ENCODE data around the gene YAF2. TPM values are rescaled to one million over a fixed set of nuclear protein-coding genes. Genes with fewer than 3 reads are reported as not detected.

YAF2 gene
- total and polyA plus RNA-seq, 2 donors (not counting 1 experiment from before 2014, with no cell fraction given): 11.6 to 41.9 TPM

DNA sequence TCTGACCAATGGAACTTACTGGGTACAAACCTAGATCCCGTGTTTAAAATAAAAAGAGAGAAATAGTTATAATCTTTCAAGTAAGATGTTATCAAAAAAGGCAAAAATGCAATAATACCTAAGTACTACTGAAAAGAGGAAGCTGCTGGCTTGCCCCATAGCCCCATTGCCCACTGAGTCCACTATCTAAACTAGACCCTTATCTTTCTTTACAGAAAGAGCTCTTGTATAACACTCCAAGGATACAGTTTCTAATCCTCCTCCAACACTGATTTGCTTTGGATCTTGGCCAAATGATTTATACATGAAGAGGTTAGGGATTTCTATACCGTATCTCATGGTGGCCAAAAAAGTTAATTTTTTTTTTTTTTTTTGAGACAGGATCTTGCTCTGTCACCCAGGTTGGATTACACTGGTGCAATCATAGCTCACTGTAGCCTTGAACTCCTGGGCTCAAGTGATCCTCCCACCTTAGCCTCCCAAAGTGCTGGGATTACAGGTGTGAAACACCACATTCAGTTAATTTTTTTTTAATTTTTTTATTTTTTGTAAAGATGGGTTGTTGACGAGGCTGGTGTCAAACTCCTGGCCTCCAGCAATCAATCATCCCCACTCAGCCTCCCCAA, 96.0 kb downstream of the YAF2 start:
- H3K9me3 ChIP-seq (ENCODE audit: control extremely low read depth in 1 of 3, control insufficient read depth in 2 of 3, insufficient read depth in 1 of 3, low read length in 2 of 3): no peaks in the 10 kb centered on the region
- no peak overlapping the region for H3K4me3 Mint-ChIP-seq
- CTCF ChIA-PET: interaction anchor here (0.7 kb wide), 1 partner anchor 1989 kb away, joined by 3 read pairs; no protein-coding TSS in a partner anchor
- H3K4me3 ChIP-seq (ENCODE audit: control extremely low read depth in 1 of 5, extremely low read depth in 1 of 5, insufficient read depth in 1 of 5, low read depth in 2 of 5, low read length in 4 of 5): no peak overlapping the region
- no peaks in the 10 kb centered on the region for H4K20me1 ChIP-seq (ENCODE audit: control insufficient read depth, insufficient read depth, low read length, poor library complexity, severe bottlenecking)
- no peak overlapping the region for H3K27ac ChIP-seq (ENCODE audit: low read length in 2 of 2)
- no CpG with 5 or more reads among the region's 3 CpGs for WGBS (ENCODE audit: insufficient coverage)
- ATAC-seq (ENCODE audit: low read depth) (no peak), DNase-seq (no peak)
- no peak overlapping the region for H3K9ac ChIP-seq (ENCODE audit: low read length)
- H3K27me3 ChIP-seq (replicated peaks in 1 of 4; ENCODE audit: control extremely low read depth in 1 of 4, control insufficient read depth in 3 of 4, insufficient read depth in 4 of 4, low read length in 3 of 4): no peaks in the 10 kb centered on the region
- H3K4me1 Mint-ChIP-seq: peaks cover 48% of the 10 kb centered on the region
- H3K27me3 Mint-ChIP-seq: no peaks in the 10 kb centered on the region
- H3K79me2 ChIP-seq (ENCODE audit: control insufficient read depth, insufficient read depth, low read length): peaks cover 67% of the 10 kb centered on the region
- no peak for TF ChIP-seq EZH2 (IDR thresholded peaks at IDR 0.05; ENCODE audit: borderline replicate concordance, insufficient read depth, low read depth, low read length, poor library complexity, severe bottlenecking)
- TF ChIP-seq, protein P1, sequence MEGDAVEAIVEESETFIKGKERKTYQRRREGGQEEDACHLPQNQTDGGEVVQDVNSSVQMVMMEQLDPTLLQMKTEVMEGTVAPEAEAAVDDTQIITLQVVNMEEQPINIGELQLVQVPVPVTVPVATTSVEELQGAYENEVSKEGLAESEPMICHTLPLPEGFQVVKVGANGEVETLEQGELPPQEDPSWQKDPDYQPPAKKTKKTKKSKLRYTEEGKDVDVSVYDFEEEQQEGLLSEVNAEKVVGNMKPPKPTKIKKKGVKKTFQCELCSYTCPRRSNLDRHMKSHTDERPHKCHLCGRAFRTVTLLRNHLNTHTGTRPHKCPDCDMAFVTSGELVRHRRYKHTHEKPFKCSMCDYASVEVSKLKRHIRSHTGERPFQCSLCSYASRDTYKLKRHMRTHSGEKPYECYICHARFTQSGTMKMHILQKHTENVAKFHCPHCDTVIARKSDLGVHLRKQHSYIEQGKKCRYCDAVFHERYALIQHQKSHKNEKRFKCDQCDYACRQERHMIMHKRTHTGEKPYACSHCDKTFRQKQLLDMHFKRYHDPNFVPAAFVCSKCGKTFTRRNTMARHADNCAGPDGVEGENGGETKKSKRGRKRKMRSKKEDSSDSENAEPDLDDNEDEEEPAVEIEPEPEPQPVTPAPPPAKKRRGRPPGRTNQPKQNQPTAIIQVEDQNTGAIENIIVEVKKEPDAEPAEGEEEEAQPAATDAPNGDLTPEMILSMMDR (IDR thresholded peaks at IDR 0.05): no peak
- POLR2A ChIA-PET: interaction anchor here (0.7 kb wide), 2 partner anchors 189 to 224 kb away, joined by 3 to 4 read pairs; no protein-coding TSS in a partner anchor
- no peak overlapping the region for H3K27ac Mint-ChIP-seq
- intact Hi-C loops (cut with micrococcal nuclease): loop anchor here (5.0 to 10.0 kb wide), 3 partner anchors 45 to 1693 kb away; partner anchors contain the start of gene TMEM117
- no peaks in the 10 kb centered on the region for H3K36me3 ChIP-seq (replicated peaks in 1 of 2; ENCODE audit: control extremely low read depth in 1 of 2, control insufficient read depth in 1 of 2, extremely low read depth in 1 of 2, insufficient read depth in 2 of 2, low read length in 1 of 2)
- H2AFZ ChIP-seq (ENCODE audit: insufficient read depth, low read depth, low read length, poor library complexity, severe bottlenecking): no peak overlapping the region
- H3K4me2 ChIP-seq (replicated peaks; ENCODE audit: low read depth, low read length, poor library complexity, severe bottlenecking): no peak overlapping the region
- no peaks in the 10 kb centered on the region for H3K9me3 Mint-ChIP-seq (ENCODE audit: insufficient read depth)
- peaks cover 21 to 27% of the 10 kb centered on the region in 2 donors for H3K4me1 ChIP-seq (ENCODE audit: control insufficient read depth in 2 of 2, insufficient read depth in 2 of 2, low read length in 2 of 2)

DNA sequence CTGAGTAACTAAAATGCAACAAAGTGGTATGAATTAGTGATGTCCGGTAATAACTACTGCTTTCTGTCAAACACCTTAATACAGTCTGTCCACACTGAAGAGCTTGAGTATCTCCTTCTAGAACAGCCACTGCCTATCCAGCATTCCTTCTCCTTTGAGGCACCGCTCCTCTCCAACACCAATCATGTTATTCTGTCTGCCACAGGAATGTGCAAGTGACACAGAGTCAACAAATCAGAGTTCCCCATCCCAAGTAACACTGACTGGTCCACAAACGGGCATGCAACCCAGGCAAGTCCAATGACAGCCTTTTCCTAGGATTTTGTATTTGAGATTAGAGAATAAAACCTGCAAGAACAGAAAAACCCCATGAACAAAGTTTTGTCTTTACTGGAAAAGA, 97.1 kb downstream of the YAF2 start:
- CTCF ChIA-PET: interaction anchor here (0.7 kb wide), 1 partner anchor 1549 kb away, joined by 3 read pairs; no protein-coding TSS in a partner anchor
- intact Hi-C loops (cut with micrococcal nuclease): loop anchor here (5.0 to 10.0 kb wide), 3 partner anchors 44 to 1694 kb away; partner anchors contain the start of gene TMEM117
- no peak overlapping the region for H3K4me3 Mint-ChIP-seq

More for the DNA sequence above, 97.1 kb downstream of the YAF2 start:
- peaks cover 10% of the 10 kb centered on the region for H4K20me1 ChIP-seq (ENCODE audit: control insufficient read depth, insufficient read depth, low read length, poor library complexity, severe bottlenecking)
- no peak overlapping the region for H2AFZ ChIP-seq (ENCODE audit: insufficient read depth, low read depth, low read length, poor library complexity, severe bottlenecking)
- H3K79me2 ChIP-seq (ENCODE audit: control insufficient read depth, insufficient read depth, low read length): peaks cover 79% of the 10 kb centered on the region
- DNase-seq (no peak), ATAC-seq (ENCODE audit: low read depth) (no peak)
- no peaks in the 10 kb centered on the region for H3K36me3 ChIP-seq (replicated peaks in 1 of 2; ENCODE audit: control extremely low read depth in 1 of 2, control insufficient read depth in 1 of 2, extremely low read depth in 1 of 2, insufficient read depth in 2 of 2, low read length in 1 of 2)
- no peaks in the 10 kb centered on the region for H3K9me3 ChIP-seq (ENCODE audit: control extremely low read depth in 1 of 3, control insufficient read depth in 2 of 3, insufficient read depth in 1 of 3, low read length in 2 of 3)
- 100% methylated on average over 1 of the region's 3 CpGs for WGBS (ENCODE audit: insufficient coverage)
- Mint-ChIP-seq H3K27me3 (no peaks in the 10 kb centered on the region), H3K4me1 (peaks cover 51% of the 10 kb centered on the region), H3K27ac (no peak overlapping the region), H3K9me3 (ENCODE audit: insufficient read depth) (no peaks in the 10 kb centered on the region)
- no peak for TF ChIP-seq EZH2 (IDR thresholded peaks at IDR 0.05; ENCODE audit: borderline replicate concordance, insufficient read depth, low read depth, low read length, poor library complexity, severe bottlenecking)
- TF ChIP-seq, protein P1 (IDR thresholded peaks at IDR 0.05): no peak
- H3K9ac ChIP-seq (ENCODE audit: low read length): no peak overlapping the region
- H3K4me3 ChIP-seq (ENCODE audit: control extremely low read depth in 1 of 5, extremely low read depth in 1 of 5, insufficient read depth in 1 of 5, low read depth in 2 of 5, low read length in 4 of 5): no peak overlapping the region
- H3K4me2 ChIP-seq (replicated peaks; ENCODE audit: low read depth, low read length, poor library complexity, severe bottlenecking): no peak overlapping the region
- H3K27me3 ChIP-seq (replicated peaks in 1 of 4; ENCODE audit: control extremely low read depth in 1 of 4, control insufficient read depth in 3 of 4, insufficient read depth in 4 of 4, low read length in 3 of 4): no peaks in the 10 kb centered on the region
- H3K4me1 ChIP-seq (ENCODE audit: control insufficient read depth in 2 of 2, insufficient read depth in 2 of 2, low read length in 2 of 2): peaks cover 20 to 27% of the 10 kb centered on the region in 2 donors
- POLR2A ChIA-PET: no interaction called here
- peak overlapping the region in 1 of 2 donors; percentile 7 for H3K27ac ChIP-seq (ENCODE audit: low read length in 2 of 2)
